ENCODE data around the gene AOX1. TPM values are rescaled to one million over a fixed set of nuclear protein-coding genes. Genes with fewer than 3 reads are reported as not detected.

The AOX1 gene
- total RNA-seq, 4 donors from 2014 or later = 18.3 to 67.5 (median 18.8) TPM

DNA sequence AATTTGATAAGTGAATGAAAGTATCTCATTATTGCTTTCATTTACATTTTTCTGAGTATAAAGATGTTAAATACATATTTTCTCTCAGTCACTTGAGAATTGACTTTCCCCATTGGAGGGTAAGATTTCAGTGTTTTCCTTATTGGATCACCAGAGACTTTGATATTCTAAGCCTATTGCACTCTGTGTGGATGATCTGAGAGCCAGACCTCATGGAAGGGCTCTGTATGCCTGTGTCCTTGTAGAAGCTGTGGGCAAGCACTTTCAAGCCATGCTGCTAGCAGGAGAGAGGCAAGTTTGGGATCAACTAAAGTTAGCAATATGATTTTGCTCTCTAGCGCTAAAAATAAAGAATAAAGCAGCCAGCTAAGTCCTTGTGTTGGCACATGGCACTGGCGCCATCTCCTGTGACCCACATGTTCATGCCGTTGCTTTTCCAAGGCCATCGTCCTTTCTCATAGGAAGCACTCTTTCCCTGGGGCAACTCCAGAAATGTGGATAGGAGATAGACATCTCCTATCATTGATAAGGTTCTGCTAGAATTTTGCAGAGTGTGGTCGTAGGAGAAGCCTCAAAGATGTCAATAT is 72.6 kb downstream of the AOX1 start:
- H3K4me3 ChIP-seq (ENCODE audit: low read depth, poor library complexity, severe bottlenecking) = no peak overlapping the region
- WGBS, 2 donors = 78 to 79% methylated on average over 5 of the region's 5 CpGs
- intact Hi-C loops (cut with DNase I; ENCODE audit: low total_unique reads) = no loop called here
- no peak for DNase-seq (ENCODE audit: low spot score in 2 of 2)
- TF ChIP-seq, protein P1, sequence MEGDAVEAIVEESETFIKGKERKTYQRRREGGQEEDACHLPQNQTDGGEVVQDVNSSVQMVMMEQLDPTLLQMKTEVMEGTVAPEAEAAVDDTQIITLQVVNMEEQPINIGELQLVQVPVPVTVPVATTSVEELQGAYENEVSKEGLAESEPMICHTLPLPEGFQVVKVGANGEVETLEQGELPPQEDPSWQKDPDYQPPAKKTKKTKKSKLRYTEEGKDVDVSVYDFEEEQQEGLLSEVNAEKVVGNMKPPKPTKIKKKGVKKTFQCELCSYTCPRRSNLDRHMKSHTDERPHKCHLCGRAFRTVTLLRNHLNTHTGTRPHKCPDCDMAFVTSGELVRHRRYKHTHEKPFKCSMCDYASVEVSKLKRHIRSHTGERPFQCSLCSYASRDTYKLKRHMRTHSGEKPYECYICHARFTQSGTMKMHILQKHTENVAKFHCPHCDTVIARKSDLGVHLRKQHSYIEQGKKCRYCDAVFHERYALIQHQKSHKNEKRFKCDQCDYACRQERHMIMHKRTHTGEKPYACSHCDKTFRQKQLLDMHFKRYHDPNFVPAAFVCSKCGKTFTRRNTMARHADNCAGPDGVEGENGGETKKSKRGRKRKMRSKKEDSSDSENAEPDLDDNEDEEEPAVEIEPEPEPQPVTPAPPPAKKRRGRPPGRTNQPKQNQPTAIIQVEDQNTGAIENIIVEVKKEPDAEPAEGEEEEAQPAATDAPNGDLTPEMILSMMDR (IDR thresholded peaks at IDR 0.05) = no peak
- TF ChIP-seq POLR2A (IDR thresholded peaks at IDR 0.05) = no peak

DNA sequence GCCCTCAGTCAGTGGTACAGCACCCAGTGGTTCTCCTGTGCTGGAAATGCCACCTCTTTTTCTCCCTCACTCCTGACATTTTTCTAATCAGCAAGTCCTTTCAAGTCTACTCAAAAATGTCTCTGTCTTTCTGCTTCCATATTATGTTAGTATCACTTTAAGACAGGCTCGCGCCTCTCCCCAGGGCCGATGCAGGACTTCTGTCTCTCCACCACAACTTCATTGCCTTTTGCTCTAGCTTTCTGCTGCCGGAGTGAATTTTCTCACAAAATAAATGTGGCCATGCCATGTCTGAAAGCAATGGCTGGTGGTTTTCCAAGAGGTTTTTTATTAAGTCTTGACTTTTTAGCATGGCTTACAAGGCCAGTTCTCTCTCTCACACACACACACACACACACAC is 73.6 kb downstream of the AOX1 start:
- no peak for DNase-seq (ENCODE audit: low spot score in 2 of 2)
- intact Hi-C loops (cut with DNase I; ENCODE audit: low total_unique reads) = no loop called here
- WGBS, 2 donors = 55 to 64% methylated on average over 4 of the region's 4 CpGs
- TF ChIP-seq POLR2A (IDR thresholded peaks at IDR 0.05) = no peak
- TF ChIP-seq, protein P1 (IDR thresholded peaks at IDR 0.05) = no peak
- no peak overlapping the region for H3K4me3 ChIP-seq (ENCODE audit: low read depth, poor library complexity, severe bottlenecking)

DNA sequence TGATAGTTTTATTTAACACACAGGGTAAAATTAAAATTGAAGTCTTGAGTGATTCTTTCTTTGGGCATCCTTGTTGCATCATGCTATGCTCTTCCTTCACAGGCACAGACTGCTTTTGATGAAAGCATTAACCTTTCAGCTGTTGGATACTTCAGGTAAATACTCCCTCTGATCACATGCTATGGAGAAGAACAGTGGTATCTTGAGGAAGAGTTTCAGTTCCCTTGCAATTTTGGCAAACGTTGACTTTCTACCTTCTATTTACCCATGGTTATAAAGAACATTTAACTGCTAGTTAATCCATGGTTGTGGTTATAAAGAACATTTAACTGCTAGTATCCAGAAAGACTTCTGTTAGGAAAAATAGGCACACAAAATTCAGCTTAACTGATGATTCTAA is 75.7 kb downstream of the AOX1 start:
- TF ChIP-seq, protein P1 (IDR thresholded peaks at IDR 0.05) = no peak
- no peak for TF ChIP-seq POLR2A (IDR thresholded peaks at IDR 0.05)
- intact Hi-C loops (cut with DNase I; ENCODE audit: low total_unique reads) = no loop called here
- 69 to 86% methylated on average over 1 of the region's 1 CpG for WGBS, 2 donors

DNA sequence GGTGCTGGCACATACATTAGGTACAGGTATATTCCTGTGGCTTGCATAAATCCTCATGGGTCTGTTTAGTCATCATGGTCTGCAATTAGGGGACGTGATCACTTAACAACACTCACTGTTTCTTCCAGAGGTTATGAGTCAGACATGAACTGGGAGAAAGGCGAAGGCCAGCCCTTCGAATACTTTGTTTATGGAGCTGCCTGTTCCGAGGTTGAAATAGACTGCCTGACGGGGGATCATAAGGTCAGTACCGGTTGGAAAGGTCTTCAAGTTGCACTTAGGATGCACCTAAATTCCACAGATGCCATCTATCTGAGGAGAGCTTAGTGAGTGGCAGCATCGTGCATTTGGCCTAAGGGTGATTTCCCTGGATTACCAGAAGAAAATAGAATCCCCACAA is 76.9 kb downstream of the AOX1 start:
- intact Hi-C loops (cut with DNase I; ENCODE audit: low total_unique reads) = no loop called here
- WGBS, 2 donors = 69 to 71% methylated on average over 7 of the region's 7 CpGs
- TF ChIP-seq POLR2A (IDR thresholded peaks at IDR 0.05) = no peak
- TF ChIP-seq, protein P1 (IDR thresholded peaks at IDR 0.05) = no peak
- no peak overlapping the region for H3K4me3 ChIP-seq (ENCODE audit: low read depth, poor library complexity, severe bottlenecking)
- DNase-seq (ENCODE audit: low spot score in 2 of 2) = no peak

More for the DNA sequence above, 75.7 kb downstream of the AOX1 start:
- H3K4me3 ChIP-seq (ENCODE audit: low read depth, poor library complexity, severe bottlenecking) = no peak overlapping the region
- DNase-seq (ENCODE audit: low spot score in 2 of 2) = no peak

DNA sequence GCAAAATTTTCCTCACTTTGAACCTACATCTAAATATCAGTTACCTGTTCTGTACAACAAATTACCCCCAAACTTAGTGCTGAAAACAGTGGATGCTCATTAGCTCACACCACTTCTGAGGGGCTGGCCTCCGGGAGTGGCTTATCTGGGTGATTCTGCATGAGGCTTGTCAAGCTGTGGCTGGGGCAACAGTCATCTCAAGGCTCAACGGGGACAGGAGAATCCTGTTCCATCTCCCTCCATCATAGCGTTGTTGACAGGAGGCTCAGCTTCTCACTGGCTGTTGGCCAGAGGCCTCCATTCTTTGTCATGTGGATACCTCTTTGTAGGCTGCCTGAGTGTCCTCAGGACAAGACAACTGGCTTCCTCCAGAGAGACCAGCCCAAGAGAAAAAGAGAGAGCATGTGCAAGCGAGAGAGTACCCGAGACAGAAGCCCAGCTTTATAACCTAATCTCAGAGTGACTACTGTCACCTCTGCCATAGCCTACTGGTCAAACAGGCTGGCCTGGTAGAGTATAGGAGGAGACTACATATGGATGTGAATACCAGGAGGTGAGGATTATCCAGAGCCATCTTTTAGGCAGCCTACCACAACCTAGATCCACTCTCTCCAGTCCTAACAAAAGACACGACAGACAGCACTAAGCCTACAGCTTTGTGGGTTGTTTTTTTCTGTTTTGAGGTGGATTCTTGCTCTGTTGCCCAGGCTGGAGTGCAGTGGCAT is 79.1 kb downstream of the AOX1 start:
- intact Hi-C loops (cut with DNase I; ENCODE audit: low total_unique reads) = no loop called here
- TF ChIP-seq, protein P1 (IDR thresholded peaks at IDR 0.05) = no peak
- TF ChIP-seq POLR2A (IDR thresholded peaks at IDR 0.05) = no peak
- no peak for DNase-seq (ENCODE audit: low spot score in 2 of 2)
- H3K4me3 ChIP-seq (ENCODE audit: low read depth, poor library complexity, severe bottlenecking) = no peak overlapping the region
- WGBS, 2 donors = 93% methylated on average over 6 of the region's 6 CpGs

All from lower leg skin (tissue), 4 donors.